ENCODE measurements around the gene EPC2. TPM values are rescaled to one million over a fixed set of nuclear protein-coding genes. Genes with fewer than 3 reads are reported as not detected.

Gene EPC2
- total RNA-seq, 1 experiment from 2014 or later, result 32.4 TPM

DNA sequence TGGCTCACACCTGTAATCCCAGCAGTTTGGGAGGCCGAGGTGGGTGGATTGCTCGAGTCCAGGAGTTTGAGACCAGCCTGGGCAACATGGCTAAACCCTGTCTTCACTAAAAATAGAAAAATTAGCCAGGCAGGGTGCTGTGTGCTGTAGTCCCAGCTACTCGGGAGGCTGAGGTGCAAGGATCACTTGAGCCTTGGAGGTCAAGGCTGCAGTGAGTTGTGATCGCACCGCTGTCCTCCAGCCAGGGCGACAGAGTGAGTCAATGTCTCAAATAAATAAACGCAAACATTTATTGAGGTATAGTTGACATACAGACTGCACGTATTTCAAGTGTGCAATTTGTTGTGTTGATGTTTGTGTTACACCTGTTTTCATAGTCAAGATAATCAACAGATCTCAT lies 19.7 kb downstream of the EPC2 start:
- TF ChIP-seq, protein P1, sequence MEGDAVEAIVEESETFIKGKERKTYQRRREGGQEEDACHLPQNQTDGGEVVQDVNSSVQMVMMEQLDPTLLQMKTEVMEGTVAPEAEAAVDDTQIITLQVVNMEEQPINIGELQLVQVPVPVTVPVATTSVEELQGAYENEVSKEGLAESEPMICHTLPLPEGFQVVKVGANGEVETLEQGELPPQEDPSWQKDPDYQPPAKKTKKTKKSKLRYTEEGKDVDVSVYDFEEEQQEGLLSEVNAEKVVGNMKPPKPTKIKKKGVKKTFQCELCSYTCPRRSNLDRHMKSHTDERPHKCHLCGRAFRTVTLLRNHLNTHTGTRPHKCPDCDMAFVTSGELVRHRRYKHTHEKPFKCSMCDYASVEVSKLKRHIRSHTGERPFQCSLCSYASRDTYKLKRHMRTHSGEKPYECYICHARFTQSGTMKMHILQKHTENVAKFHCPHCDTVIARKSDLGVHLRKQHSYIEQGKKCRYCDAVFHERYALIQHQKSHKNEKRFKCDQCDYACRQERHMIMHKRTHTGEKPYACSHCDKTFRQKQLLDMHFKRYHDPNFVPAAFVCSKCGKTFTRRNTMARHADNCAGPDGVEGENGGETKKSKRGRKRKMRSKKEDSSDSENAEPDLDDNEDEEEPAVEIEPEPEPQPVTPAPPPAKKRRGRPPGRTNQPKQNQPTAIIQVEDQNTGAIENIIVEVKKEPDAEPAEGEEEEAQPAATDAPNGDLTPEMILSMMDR (conservative IDR thresholded peaks at IDR 0.05; ENCODE audit: low read depth, low read length), result no peak
- no peak for DNase-seq (ENCODE audit: low spot score)
- intact Hi-C loops (cut with micrococcal nuclease; ENCODE audit: unreplicated experiment), result no loop called here
- H3K27ac ChIP-seq (ENCODE audit: low read depth, low read length, poor library complexity, severe bottlenecking), result no peak overlapping the region
- H3K36me3 ChIP-seq (ENCODE audit: insufficient read depth, low read length, poor library complexity, severe bottlenecking), result no peaks in the 10 kb centered on the region
- H3K4me3 ChIP-seq (ENCODE audit: low read depth, low read length, poor library complexity, severe bottlenecking), result no peak overlapping the region
- no peaks in the 10 kb centered on the region for H3K9me3 ChIP-seq (ENCODE audit: low read depth, low read length, poor library complexity, severe bottlenecking)
- H3K27me3 ChIP-seq (replicated peaks; ENCODE audit: insufficient read depth, low read depth, low read length, poor library complexity), result no peaks in the 10 kb centered on the region
- ChIA-PET POLR2A (ENCODE audit: low non-redundant PET) (no interaction called here), CTCF (no interaction called here)
- H3K4me1 ChIP-seq (ENCODE audit: insufficient read depth, low read length, poor library complexity, severe bottlenecking), result peaks cover 40% of the 10 kb centered on the region
- no TSS peak for BruUV-seq (replicated peaks)

DNA sequence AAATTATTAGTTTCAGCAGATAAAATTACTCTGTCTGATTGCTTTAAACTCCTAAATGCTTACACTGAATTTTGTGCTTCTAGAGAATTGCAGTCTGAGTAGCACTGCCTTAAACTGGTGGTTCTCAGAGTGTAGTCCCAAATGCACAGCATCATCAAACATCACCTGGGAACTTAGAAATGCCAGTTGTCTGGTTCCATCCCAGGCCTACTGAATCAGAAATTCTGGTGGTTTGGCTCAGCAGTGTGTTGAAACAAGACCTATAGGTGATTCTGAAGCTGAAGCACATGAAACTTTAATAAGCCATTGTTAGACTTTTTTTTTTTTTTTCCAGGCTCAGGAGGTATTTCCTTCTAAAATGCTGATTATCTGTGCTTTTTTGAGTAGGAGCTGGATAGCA lies 22.0 kb downstream of the EPC2 start:
- no peaks in the 10 kb centered on the region for H3K9me3 ChIP-seq (ENCODE audit: low read depth, low read length, poor library complexity, severe bottlenecking)
- no peaks in the 10 kb centered on the region for H3K27me3 ChIP-seq (replicated peaks; ENCODE audit: insufficient read depth, low read depth, low read length, poor library complexity)
- peaks cover 18% of the 10 kb centered on the region for H3K4me1 ChIP-seq (ENCODE audit: insufficient read depth, low read length, poor library complexity, severe bottlenecking)
- POLR2A ChIA-PET (ENCODE audit: low non-redundant PET), result no interaction called here
- TF ChIP-seq, protein P1 (conservative IDR thresholded peaks at IDR 0.05; ENCODE audit: low read depth, low read length), result no peak
- TF ChIP-seq EZH2 (IDR thresholded peaks at IDR 0.05; ENCODE audit: borderline replicate concordance, low read depth, low read length, poor library complexity, severe bottlenecking), result no peak
- BruUV-seq (replicated peaks), result no TSS peak
- intact Hi-C loops (cut with micrococcal nuclease; ENCODE audit: unreplicated experiment), result no loop called here
- no peak overlapping the region for H3K4me3 ChIP-seq (ENCODE audit: low read depth, low read length, poor library complexity, severe bottlenecking)
- no peak for DNase-seq (ENCODE audit: low spot score)
- no peaks in the 10 kb centered on the region for H3K36me3 ChIP-seq (ENCODE audit: insufficient read depth, low read length, poor library complexity, severe bottlenecking)
- peak overlapping the region; percentile 18 for H3K27ac ChIP-seq (ENCODE audit: low read depth, low read length, poor library complexity, severe bottlenecking)
- CTCF ChIA-PET, result no interaction called here

DNA sequence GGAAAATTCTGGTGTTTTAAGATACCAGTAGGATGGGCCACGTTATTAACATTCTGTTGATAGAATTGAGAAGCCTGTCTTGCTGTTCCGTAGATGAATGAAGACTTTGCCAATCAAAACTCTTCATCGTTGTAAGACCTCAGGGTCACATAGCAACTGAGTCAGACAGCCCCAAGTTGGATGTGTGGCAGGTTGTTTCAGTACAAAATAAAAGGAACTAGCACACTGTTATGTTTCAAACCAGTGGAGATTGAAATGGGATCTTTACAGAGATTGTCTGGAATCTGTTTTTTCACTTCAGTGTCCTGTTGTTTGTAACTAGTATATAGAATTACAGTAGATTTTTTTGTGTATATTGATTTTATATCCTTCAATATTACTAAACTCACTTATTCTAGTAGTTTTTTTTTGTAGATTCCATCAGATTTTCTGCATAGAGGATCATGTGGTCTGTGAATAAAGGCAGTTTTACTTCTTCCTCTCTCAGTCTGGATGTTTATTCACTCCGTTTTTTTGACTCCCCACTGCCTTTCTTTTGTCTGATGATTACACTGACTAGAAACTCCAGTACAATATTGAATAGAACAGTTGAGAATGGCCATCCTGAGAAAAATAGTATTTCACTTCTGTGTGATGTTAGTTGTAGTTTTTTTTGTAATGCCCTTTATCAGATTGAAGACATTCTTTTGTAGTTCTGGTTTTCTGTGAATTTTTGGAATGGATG lies 22.7 kb downstream of the EPC2 start:
- H3K4me3 ChIP-seq (ENCODE audit: low read depth, low read length, poor library complexity, severe bottlenecking), result no peak overlapping the region
- H3K9me3 ChIP-seq (ENCODE audit: low read depth, low read length, poor library complexity, severe bottlenecking), result no peaks in the 10 kb centered on the region
- H3K27ac ChIP-seq (ENCODE audit: low read depth, low read length, poor library complexity, severe bottlenecking), result peak overlapping the region; percentile 18
- peaks cover 15% of the 10 kb centered on the region for H3K4me1 ChIP-seq (ENCODE audit: insufficient read depth, low read length, poor library complexity, severe bottlenecking)
- no peaks in the 10 kb centered on the region for H3K27me3 ChIP-seq (replicated peaks; ENCODE audit: insufficient read depth, low read depth, low read length, poor library complexity)
- intact Hi-C loops (cut with micrococcal nuclease; ENCODE audit: unreplicated experiment), result no loop called here
- no TSS peak for BruUV-seq (replicated peaks)
- no peaks in the 10 kb centered on the region for H3K36me3 ChIP-seq (ENCODE audit: insufficient read depth, low read length, poor library complexity, severe bottlenecking)
- TF ChIP-seq, protein P1 (conservative IDR thresholded peaks at IDR 0.05; ENCODE audit: low read depth, low read length), result no peak
- no peak for TF ChIP-seq EZH2 (IDR thresholded peaks at IDR 0.05; ENCODE audit: borderline replicate concordance, low read depth, low read length, poor library complexity, severe bottlenecking)
- ChIA-PET POLR2A (ENCODE audit: low non-redundant PET) (no interaction called here), CTCF (no interaction called here)
- DNase-seq (ENCODE audit: low spot score), result peak; percentile 40
